Epithelial cell of proximal tubule (primary cell): ENCODE results near the gene SGCA. TPM values are rescaled to one million over a fixed set of nuclear protein-coding genes. Genes with fewer than 3 reads are reported as not detected.

Experiments used
- DNase-seq: peaks from one replicate; pipeline ENCODE4 v3.0.0-alpha.2; 2011; ENCODE audit warnings: low read depth
- H3K4me3 ChIP-seq: 2 replicates; pipeline ENCODE4 v1.5.1; 2011; ENCODE audit warnings: low read depth, mild to moderate bottlenecking, low read length
- CTCF ChIP-seq: conservative IDR thresholded peaks from 2 replicates; pipeline ENCODE4 v1.5.1; 2012; ENCODE audit warnings: low read depth, mild to moderate bottlenecking, low read length
- total RNA-seq: library from RNA; depleted of rRNA; stranded (reverse); fragments of >200 nt; gene quantifications from 2 replicates; pipeline ENCODE4 v1.2.3, GENCODE V29; 2015

The SGCA gene
- total RNA-seq, 1 donor from 2014 or later: 0.69 TPM

GRCh38 chr17:50147841-50148225 lies 18.0 kb upstream of the SGCA start:
- no peak for DNase-seq
- no peak for TF ChIP-seq CTCF
- peak overlapping the region; percentile 82 for H3K4me3 ChIP-seq

GRCh38 chr17:50148226-50149090 lies 17.3 kb upstream of the SGCA start:
- DNase-seq: no peak
- peak overlapping the region; percentile 82 for H3K4me3 ChIP-seq
- peak; percentile 50 for TF ChIP-seq CTCF

GRCh38 chr17:50149091-50149416 lies 16.8 kb upstream of the SGCA start:
- TF ChIP-seq CTCF: no peak
- DNase-seq: no peak
- H3K4me3 ChIP-seq: peak overlapping the region; percentile 82

- no peak for DNase-seq
- peak overlapping the region; percentile 82 for H3K4me3 ChIP-seq
- no peak for TF ChIP-seq CTCF
Measured at GRCh38 chr17:50149417-50150353, 16.1 kb upstream of the SGCA start.

- DNase-seq: no peak
- no peak for TF ChIP-seq CTCF
- peak within 1 kb of the TSS; percentile 82 for H3K4me3 ChIP-seq
Measured at GRCh38 chr17:50150354-50151040, 15.3 kb upstream of the SGCA start, which contains the start of gene PPP1R9B. TSS of gene PPP1R9B (minus strand) at chr17:50150677. CDS start at chr17:50150513, 164 bp downstream.

- DNase-seq: no peak
- peak; percentile 55 for TF ChIP-seq CTCF
- peak overlapping the region; percentile 82 for H3K4me3 ChIP-seq
Measured at GRCh38 chr17:50151041-50151936, 14.5 kb upstream of the SGCA start.
